ENCODE measurements around the gene SORCS2. TPM values are rescaled to one million over a fixed set of nuclear protein-coding genes. Genes with fewer than 3 reads are reported as not detected.

SORCS2 gene
- total and polyA plus RNA-seq, 2 of the 13 experiments (the other 11 are each of a cell fraction or from before 2014, with no cell fraction given) = 0.82 to 1.0 TPM

DNA sequence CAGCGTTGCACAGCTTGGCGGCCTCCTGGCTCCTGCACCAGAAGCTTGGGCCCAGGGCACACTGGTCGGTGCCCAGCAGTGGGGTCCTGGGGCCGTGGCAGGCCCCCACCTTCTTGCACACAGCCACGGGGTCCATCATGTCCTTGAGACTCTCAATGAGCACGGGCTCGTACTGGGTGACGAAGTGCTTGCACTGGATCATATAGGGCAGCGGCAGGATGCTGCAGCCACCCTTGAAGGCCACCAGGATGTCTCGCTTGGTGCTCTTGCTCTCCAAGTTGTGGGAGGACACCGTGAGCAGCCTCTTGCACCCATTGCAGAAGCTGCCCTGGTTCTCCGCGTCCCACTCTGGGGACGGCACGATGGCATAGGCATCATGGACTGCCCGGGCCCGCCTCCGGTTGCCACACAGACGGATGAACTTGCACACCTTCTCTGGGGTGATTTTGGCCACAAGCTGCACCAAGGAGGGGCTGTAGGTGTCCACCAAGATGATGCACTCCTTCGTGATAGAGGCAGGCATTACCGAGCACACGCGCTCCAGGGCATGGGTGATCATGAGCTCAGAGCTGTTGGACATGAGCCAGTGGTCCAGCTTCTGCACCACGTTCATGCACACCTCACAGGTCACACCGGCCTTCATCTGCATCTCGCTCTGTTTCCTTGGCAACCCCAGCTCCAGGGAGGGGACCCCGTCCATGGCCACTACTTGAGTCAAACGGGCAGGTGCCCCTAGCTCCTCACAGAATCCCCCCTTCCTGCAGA is 241.2 kb downstream of the SORCS2 start (continued):
- TF ChIP-seq IKZF5 (CRISPR knock-in tag; IDR thresholded peaks at IDR 0.05) = no peak

- peak overlapping the region in 1 of 3 experiments; percentile 37; a peak in 1 of 6 replicates for H3K4me3 ChIP-seq (replicated peaks in 1 of 3; ENCODE audit: insufficient read depth in 1 of 3, low read depth in 2 of 3, low read length in 3 of 3)
- DNase-seq (ENCODE audit: low spot score) = no peak
- POLR2A ChIA-PET = no interaction called here
- ATAC-seq = no peak
- TF ChIP-seq YY1 (IDR thresholded peaks at IDR 0.05; ENCODE audit: insufficient read depth, insufficient replicate concordance, low read depth, low read length) = no peak
- TF ChIP-seq DBP (CRISPR knock-in tag; IDR thresholded peaks at IDR 0.05; ENCODE audit: not compliant biosample characterization) = no peak
- TF ChIP-seq ZC3H4 (CRISPR knock-in tag; IDR thresholded peaks at IDR 0.05; ENCODE audit: borderline replicate concordance) = no peak
- no peak for TF ChIP-seq ZBTB3 (CRISPR knock-in tag; IDR thresholded peaks at IDR 0.05; ENCODE audit: borderline replicate concordance, low read depth)
- no peak for TF ChIP-seq ZFP36L1 (CRISPR knock-in tag; IDR thresholded peaks at IDR 0.05)
- no peak for TF ChIP-seq XBP1 (CRISPR knock-in tag; IDR thresholded peaks at IDR 0.05)
- no peak for TF ChIP-seq THAP8 (CRISPR knock-in tag; IDR thresholded peaks at IDR 0.05; ENCODE audit: borderline replicate concordance)
- TF ChIP-seq KDM5B (CRISPR knock-in tag; IDR thresholded peaks at IDR 0.05; ENCODE audit: borderline replicate concordance) = no peak
- no peak for TF ChIP-seq SMC3 (IDR thresholded peaks at IDR 0.05; ENCODE audit: low read length)
- in situ Hi-C loops (cut with HindIII; ENCODE audit: extremely low pct_ligation_motif_present, low pct_unique_long_range_greater_than_20kb) = no loop called here
- WGBS (ENCODE audit: low lambda C conversion rate) = 81% methylated on average over 9 of the region's 26 CpGs
- H3K9me3 ChIP-seq (ENCODE audit: low read length) = no peaks in the 10 kb centered on the region
- CTCF ChIA-PET (ENCODE audit: low intra/inter-chr PET ratio, low total read pairs) = no interaction called here
- H4K20me1 ChIP-seq (ENCODE audit: insufficient read depth, low read length) = no peaks in the 10 kb centered on the region
- intact Hi-C loops (cut with micrococcal nuclease; ENCODE audit: unreplicated experiment) = no loop called here
- FAIRE-seq = no peak
- H3K4me2 ChIP-seq (ENCODE audit: low read depth, low read length) = peak overlapping the region; percentile 70; the same call in 1 of the 2 replicates
- H3K36me3 ChIP-seq (replicated peaks in 1 of 2; ENCODE audit: control insufficient read depth in 1 of 2, insufficient read depth in 2 of 2, low read length in 2 of 2) = no peaks in the 10 kb centered on the region
- H3K9ac ChIP-seq (ENCODE audit: insufficient read depth, low read depth, low read length) = no peak overlapping the region
- no TSS peak for BruUV-seq (replicated peaks)
- peaks cover 24% of the 10 kb centered on the region for H3K4me1 ChIP-seq (ENCODE audit: insufficient read depth, low read length)
- H3K79me2 ChIP-seq (ENCODE audit: insufficient read depth, low read length) = no peaks in the 10 kb centered on the region
- H2AFZ ChIP-seq (ENCODE audit: low read length) = no peak overlapping the region
- no peak overlapping the region for H3K27ac ChIP-seq (ENCODE audit: extremely low read length, insufficient read depth, low read length)
- peaks cover 4 to 36% of the 10 kb centered on the region in 2 experiments; a peak in 3 of 5 replicates for H3K27me3 ChIP-seq (ENCODE audit: control insufficient read depth in 1 of 2, insufficient read depth in 2 of 2, low read length in 2 of 2)
These were observed 241.9 kb downstream of the SORCS2 start for GRCh38 chr4:7434141-7434765.
